Gastrocnemius medialis (tissue), 4 donors: ENCODE data around the gene HIVEP1. TPM values are rescaled to one million over a fixed set of nuclear protein-coding genes. Genes with fewer than 3 reads are reported as not detected.

Experiments used
- ATAC-seq, 2 donors: fragments of 150-250 bp; one replicate each; pipeline ENCODE4 v1.9.1; 2016
- DNase-seq, 2 donors: peaks; one replicate each; pipeline ENCODE4 v3.0.0-alpha.2; 2019
- H3K27ac ChIP-seq, 4 donors: fragments of 200-600 bp; sonication (generic); 1 replicate in 1 of 4; 2 replicates in 3 of 4; pipeline ENCODE4 v1.5.1; 2016 to 2018; ENCODE audit warnings: mild to moderate bottlenecking in 2 of 4, moderate library complexity in 1 of 4
- H3K27me3 ChIP-seq, 3 donors: fragments of 200-600 bp; sonication (generic) in 2 of 3; 1 replicate in 1 of 3; 2 replicates in 2 of 3; pipeline versions ENCODE4 v1.5.1 to v1.6.0; 2016 to 2019; ENCODE audit warnings: mild to moderate bottlenecking in 1 of 3, moderate library complexity in 1 of 3
- H3K36me3 ChIP-seq, 2 donors: fragments of 200-600 bp; sonication (generic) in 1 of 2; one replicate each; pipeline ENCODE4 v1.5.1; 2017 to 2018
- H3K4me1 ChIP-seq, 2 donors: fragments of 200-600 bp; sonication (generic) in 1 of 2; one replicate each; pipeline ENCODE4 v1.5.1; 2016 to 2017; ENCODE audit warnings: mild to moderate bottlenecking in 2 of 2
- H3K4me3 ChIP-seq, 4 donors: fragments of 200-600 bp; sonication (generic) in 3 of 4; 1 replicate in 1 of 4; 2 replicates in 3 of 4; pipeline ENCODE4 v1.5.1; 2016 to 2019; ENCODE audit warnings: mild to moderate bottlenecking in 2 of 4
- H3K9me3 ChIP-seq, 3 donors: fragments of 200-600 bp; sonication (generic) in 2 of 3; 1 replicate in 1 of 3; 2 replicates in 2 of 3; pipeline ENCODE4 v1.5.1; 2016 to 2019
- CTCF ChIP-seq, 5 experiments: fragments of 450-650 bp in 3 of 5; fragments of 200-600 bp in 2 of 5; sonication (generic) in 2 of 5; IDR thresholded peaks in 4 of 5; conservative IDR thresholded peaks in 1 of 5; 1 replicate in 4 of 5; 2 replicates in 1 of 5; pipeline ENCODE4 v1.5.1; 2016 to 2019; ENCODE audit warnings: antibody characterized with exemption in 5 of 5, mild to moderate bottlenecking in 3 of 5, moderate library complexity in 3 of 5
- POLR2A ChIP-seq, 2 donors: fragments of 450-650 bp; IDR thresholded peaks; one replicate each; pipeline ENCODE4 v1.6.1; 2017; ENCODE audit warnings: antibody characterized with exemption in 2 of 2, mild to moderate bottlenecking in 2 of 2, moderate library complexity in 2 of 2
- in situ Hi-C, 4 donors: fragments of 200-750 bp; cut with MboI; loops; one replicate each; pipeline versions ENCODE4 v1.15.0 to v1.8.0; 2017; ENCODE audit warnings: low sequenced_read_pairs in 4 of 4
- intact Hi-C: fragments of 100-400 bp; cut with DNase I; formaldehyde crosslinking; loops from one replicate; pipeline ENCODE4 v1.15.1; 2023; ENCODE audit warnings: low total_unique reads
- total RNA-seq, 4 donors: library from RNA; depleted of rRNA; stranded (reverse); fragments of >200 nt; gene quantifications; one replicate each; pipeline versions ENCODE4 v1.1.0 to v1.2.3, GENCODE V29; 2016

Gene HIVEP1
- total RNA-seq, 4 donors from 2014 or later, result 8.3 to 13.5 (median 10.5) TPM

- H3K9me3 ChIP-seq, result no peaks in the 10 kb centered on the region
- peaks cover 0 to 31% of the 10 kb centered on the region in 2 donors for H3K36me3 ChIP-seq
- TF ChIP-seq CTCF (IDR thresholded peaks at IDR 0.05 in 4 of 5, conservative IDR thresholded peaks at IDR 0.05 in 1 of 5), result no peak
- TF ChIP-seq POLR2A (IDR thresholded peaks at IDR 0.05), result no peak
- peaks cover 0 to under 1% of the 10 kb centered on the region in 2 donors for H3K4me1 ChIP-seq
- no peaks in the 10 kb centered on the region for H3K27me3 ChIP-seq
- intact Hi-C loops, result no loop called here
- DNase-seq, result no peak
- in situ Hi-C loops, result no loop called here
- no peak for ATAC-seq
- no peak overlapping the region for H3K27ac ChIP-seq
- no peak overlapping the region for H3K4me3 ChIP-seq
Observed at GRCh38 chr6:12165722-12166280, 153.7 kb downstream of the HIVEP1 start.

- ATAC-seq, result no peak
- H3K9me3 ChIP-seq, result no peaks in the 10 kb centered on the region
- in situ Hi-C loops (no loop called here), intact Hi-C loops (no loop called here)
- no peaks in the 10 kb centered on the region for H3K36me3 ChIP-seq
- TF ChIP-seq POLR2A (IDR thresholded peaks at IDR 0.05) (no peak), CTCF (IDR thresholded peaks at IDR 0.05 in 4 of 5, conservative IDR thresholded peaks at IDR 0.05 in 1 of 5) (no peak)
- DNase-seq, result no peak
- H3K4me3 ChIP-seq, result no peak overlapping the region
- no peak overlapping the region for H3K27ac ChIP-seq
- no peaks in the 10 kb centered on the region for H3K4me1 ChIP-seq
- H3K27me3 ChIP-seq, result no peaks in the 10 kb centered on the region
Observed at GRCh38 chr6:12169377-12169776, 157.3 kb downstream of the HIVEP1 start.

GRCh38 chr6:12170351-12171092 lies 158.4 kb downstream of the HIVEP1 start:
- intact Hi-C loops (no loop called here), in situ Hi-C loops (no loop called here)
- Histone ChIP-seq H3K27ac (no peak overlapping the region), H3K9me3 (no peaks in the 10 kb centered on the region), H3K4me1 (no peaks in the 10 kb centered on the region), H3K27me3 (no peaks in the 10 kb centered on the region), H3K36me3 (no peaks in the 10 kb centered on the region), H3K4me3 (no peak overlapping the region)
- DNase-seq (peak in 1 of 2 donors; percentile 30), ATAC-seq (peak; percentile 45 to 53)
- TF ChIP-seq CTCF (IDR thresholded peaks at IDR 0.05 in 4 of 5, conservative IDR thresholded peaks at IDR 0.05 in 1 of 5), result no peak

GRCh38 chr6:12171717-12172116 lies 159.6 kb downstream of the HIVEP1 start:
- Histone ChIP-seq H3K27ac (no peak overlapping the region), H3K36me3 (no peaks in the 10 kb centered on the region), H3K4me3 (no peak overlapping the region), H3K4me1 (no peaks in the 10 kb centered on the region), H3K27me3 (no peaks in the 10 kb centered on the region), H3K9me3 (no peaks in the 10 kb centered on the region)
- DNase-seq (no peak), ATAC-seq (no peak)
- TF ChIP-seq CTCF (IDR thresholded peaks at IDR 0.05 in 4 of 5, conservative IDR thresholded peaks at IDR 0.05 in 1 of 5) (no peak), POLR2A (IDR thresholded peaks at IDR 0.05) (no peak)
- in situ Hi-C loops, result no loop called here
- intact Hi-C loops, result no loop called here
